Right hindlimb (tissue), 1 donor: ENCODE data around the gene CTH.
"Not testable (repeated sequence)": the region's sequence is repeated elsewhere in the genome, so short reads cannot be mapped to it uniquely, and the experiment has no call there.

Experiments used
- DNase-seq: peaks from one replicate; pipeline ENCODE4 v3.0.0-alpha.2; 2018

CTH gene

GRCh38 chr1:70411360-70411844, 334 bp downstream of the CTH start:
- no peak for DNase-seq

- no peak for DNase-seq
Measured at GRCh38 chr1:70415882-70416281, 4.8 kb downstream of the CTH start.

GRCh38 chr1:70418973-70419734, 8.1 kb downstream of the CTH start:
- not testable (repeated sequence) for DNase-seq

DNA sequence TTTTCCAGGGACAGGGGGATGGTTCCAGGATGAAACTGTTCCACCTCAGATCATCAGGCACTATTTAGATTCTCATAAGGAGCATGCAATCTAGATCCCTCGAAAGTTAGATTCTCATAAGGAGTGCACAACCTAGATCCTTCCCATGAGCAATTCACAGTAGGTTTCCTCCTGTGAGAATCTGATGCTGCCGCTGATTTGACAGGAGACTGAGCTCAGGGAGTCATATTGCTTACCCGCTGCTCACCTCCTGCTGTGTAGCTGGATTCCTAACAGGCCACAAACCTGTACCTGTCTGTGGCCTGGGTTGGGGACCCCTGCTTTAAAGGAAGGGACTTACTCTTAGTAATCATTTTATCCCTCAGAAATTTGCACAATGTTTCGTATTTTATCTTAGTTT, 9.3 kb downstream of the CTH start:
- DNase-seq = no peak

DNA sequence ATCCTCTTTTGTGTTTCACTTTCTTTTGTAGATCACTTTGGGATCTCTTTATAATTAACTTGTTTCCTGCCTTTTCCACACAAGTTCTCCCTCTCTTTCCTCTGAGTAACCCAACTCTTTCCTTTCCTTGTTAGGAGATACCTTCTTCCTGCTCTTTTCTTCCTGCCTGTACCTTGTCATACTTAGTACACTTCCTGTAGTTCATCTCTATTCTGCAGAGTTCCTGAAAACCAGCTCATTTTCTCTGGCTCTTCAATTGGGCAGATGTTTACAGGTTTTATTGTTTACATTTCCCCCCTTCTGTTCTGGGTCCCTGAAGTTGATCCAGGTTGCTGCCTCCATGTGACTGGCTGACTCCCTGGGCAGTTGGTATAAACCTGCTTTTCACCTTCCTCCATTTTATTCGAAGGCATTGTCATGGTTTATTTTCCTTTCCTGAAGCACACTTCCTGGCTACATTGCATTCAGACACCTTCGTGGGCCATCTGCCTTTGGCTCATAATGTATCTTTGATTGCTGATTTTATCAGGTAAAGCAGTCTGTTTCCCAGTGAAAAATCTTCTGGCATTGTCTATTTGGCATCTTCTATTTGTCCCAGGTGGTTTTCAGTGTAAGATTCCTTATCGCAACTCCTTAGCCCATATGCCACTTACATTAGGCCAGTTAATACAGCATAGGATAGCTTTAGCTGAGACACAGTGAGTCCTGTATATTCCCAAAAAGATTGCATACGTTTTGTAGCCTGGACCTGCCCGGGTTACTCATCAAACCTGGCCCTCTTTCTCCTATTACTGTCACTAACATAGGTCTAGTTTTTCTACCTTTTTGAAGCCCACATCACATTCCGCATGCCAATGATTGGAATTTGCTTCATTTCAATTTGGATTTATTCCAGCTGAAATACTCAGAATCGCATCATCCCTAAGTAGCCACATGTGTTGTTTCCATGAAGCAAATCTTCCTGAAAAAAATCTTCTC, 15.4 kb downstream of the CTH start:
- no peak for DNase-seq

- DNase-seq = no peak
Measured at GRCh38 chr1:70427976-70428375, 16.9 kb downstream of the CTH start.

DNA sequence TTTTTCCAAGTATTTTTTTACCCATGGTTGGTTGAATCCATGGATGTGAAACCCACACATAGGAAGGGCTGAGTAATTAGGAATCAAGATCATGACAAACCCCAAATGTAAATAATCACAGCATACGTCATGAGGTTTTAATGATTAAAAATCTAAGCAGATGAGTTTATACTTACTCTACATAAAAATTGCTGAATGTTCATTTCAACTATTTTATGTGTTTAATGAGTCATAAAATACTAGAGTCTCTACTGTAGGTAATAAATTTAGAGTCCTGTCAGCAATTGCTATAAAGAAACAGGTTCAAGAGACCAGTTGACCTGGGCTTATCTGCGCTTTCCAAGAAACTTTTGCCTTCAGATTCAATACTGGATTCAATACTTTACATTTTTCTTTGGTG, 18.2 kb downstream of the CTH start:
- no peak for DNase-seq

DNA sequence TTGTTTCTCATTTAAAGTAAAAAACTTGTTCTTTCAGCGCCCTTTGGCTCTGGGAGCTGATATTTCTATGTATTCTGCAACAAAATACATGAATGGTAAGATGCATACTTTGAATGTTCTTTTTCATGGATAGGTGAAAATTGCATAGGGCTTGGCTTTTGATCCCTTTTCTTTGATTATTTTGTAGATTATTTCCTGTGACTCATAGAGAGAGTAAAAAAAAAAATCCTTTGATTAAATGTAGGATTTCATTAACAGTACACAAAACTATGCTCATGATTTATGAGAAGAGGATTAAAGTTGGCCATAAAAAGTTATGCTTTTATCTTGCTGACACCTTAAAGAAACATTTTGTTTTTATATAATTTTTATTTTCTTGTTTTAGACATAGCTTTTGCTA, 18.7 kb downstream of the CTH start:
- DNase-seq = no peak

DNA sequence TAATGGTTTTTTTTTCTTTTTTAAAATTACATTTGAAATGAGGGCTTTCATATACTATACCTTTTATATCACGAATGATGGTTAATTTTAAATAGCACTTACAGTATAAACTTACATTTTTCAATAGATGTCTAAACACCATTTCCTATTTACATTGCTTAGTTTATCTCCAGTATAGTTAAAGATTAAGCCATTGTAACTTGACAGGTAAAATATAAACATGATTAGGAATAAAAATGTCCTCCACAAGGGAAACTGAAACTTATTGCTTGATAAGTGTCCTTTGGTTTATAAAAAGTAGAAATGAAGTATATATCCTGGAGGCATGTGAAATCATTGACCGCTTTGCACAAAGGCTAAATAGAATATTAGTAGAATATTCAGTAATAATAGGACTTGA, 20.2 kb downstream of the CTH start:
- DNase-seq = no peak

DNA sequence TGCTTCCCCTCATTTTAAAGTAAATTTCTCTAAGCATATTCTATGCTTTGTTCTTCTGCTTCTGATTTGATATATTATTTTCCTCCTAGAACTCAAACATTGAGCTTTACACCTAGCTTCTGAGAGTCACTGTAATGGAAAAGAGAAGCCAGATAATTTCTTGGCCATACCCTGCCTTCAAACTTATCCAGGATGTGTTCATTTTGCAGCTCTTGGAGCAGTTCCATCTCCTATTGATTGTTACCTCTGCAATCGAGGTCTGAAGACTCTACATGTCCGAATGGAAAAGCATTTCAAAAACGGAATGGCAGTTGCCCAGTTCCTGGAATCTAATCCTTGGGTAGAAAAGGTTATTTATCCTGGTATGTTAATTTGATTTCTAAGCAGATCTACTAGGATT, 20.8 kb downstream of the CTH start:
- no peak for DNase-seq

- DNase-seq = no peak
Measured at GRCh38 chr1:70434253-70434859, 23.3 kb downstream of the CTH start.

DNA sequence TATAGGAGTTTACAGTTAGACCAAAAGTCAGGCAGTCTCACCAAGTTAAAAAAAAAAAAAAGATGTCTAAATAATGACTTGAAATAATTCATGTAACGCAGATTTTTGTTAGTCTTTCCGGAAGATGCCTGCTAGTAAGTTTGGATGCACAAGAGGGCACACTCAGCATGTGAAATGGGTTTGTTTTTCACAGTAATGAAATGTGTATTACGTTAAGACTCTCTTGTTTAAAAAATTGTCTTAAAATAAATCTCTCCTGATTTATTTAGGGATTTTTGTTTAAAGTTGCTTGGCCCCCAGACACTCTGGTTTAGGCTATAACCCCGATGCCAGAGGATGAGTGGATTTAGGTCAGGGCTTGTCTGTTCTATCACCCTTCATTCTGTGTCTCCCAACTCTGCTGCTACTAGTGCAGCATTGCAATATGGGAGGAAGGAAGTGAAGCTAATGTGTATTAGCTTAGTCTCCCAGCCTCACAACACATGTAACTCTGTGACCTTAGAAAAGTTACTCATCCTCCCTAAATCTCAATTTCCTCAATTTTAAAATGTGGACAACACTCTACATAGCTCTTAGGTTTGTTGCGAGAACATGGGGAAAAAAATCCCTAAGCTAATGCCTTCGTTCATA, 25.7 kb downstream of the CTH start:
- no peak for DNase-seq

DNA sequence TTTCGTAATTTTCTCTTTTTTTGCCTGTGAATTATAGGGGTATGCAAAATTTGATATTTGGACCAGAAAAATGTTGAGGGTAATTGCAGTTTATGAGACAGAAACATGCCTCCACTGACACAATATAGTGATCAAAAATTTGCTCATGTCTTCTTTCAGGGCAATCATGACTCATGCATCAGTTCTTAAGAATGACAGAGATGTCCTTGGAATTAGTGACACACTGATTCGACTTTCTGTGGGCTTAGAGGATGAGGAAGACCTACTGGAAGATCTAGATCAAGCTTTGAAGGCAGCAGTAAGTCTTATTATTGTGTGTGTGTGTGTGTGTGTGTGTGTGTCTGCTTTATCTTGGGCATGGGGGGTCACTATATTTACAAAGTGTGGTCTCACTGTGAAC, 27.5 kb downstream of the CTH start:
- no peak for DNase-seq

GRCh38 chr1:70440642-70441391, 29.7 kb downstream of the CTH start:
- no peak for DNase-seq

DNA sequence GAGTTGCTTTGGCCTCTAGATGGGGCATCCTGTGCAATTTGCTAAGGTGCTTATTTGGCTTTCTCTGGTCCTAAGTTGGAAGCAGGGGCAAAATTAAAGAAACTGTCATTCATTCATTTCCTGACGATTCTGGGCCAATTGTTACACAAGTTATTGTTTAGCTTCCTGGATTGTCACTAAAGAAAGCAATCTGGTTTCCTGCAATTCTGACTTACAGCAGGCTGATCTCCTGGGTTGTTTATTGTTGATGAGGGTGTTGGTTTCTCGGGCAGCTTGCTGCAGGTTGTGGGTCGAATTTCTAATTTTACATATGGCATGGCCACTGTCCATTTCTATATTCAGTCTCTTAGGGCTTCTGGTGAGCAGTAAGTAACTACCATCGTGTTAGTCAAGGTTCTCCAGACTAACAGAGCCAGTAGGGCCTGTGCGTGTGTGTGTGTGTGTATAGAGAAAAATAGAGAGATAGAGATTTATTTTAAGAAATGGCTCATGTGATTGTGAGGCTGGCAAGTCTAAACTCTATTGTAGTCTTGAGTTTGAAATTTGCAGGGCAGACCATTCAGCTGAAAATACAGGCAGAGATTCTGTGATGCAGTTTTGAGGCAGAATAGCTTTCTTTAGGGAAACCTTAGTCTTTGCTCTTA, 30.4 kb downstream of the CTH start:
- no peak for DNase-seq

DNA sequence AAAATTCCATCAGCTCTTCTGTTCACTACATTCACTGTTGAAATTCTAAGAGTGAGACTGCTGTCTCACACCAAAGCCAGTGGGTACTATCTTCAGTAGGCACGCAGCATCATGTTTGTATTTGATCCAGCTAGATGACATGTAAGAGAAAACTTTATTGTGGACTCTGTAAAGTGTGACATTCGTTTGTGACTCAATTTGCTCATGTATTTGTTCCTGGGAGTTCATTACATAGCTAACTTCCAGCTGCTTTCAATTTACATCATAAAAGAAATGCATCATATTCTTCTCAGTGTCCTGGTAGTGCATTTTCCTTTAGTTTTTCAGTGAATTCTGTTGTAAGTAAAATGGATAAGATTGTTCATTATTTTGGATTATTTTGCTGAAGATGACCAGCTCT, 31.4 kb downstream of the CTH start:
- DNase-seq = no peak

DNA sequence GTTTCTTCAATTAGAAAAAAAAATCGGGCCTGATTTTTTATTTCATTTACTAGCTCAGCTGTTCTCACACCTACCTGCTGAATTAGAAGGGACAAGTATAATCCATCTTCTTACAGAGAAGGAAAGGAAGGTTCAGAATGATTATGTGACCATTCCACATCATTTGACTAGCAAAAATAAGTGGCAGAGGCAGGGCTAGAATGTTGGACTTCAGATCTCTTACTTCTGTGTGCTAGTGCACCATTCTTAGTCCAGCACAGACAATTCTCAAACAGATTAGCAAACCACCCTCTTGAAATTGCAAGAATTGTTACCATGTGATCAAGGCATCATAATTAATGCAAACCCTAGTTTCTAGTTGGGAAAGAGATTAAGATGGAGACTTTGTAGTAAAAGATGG, 32.7 kb downstream of the CTH start:
- DNase-seq = no peak

- no peak for DNase-seq
Measured at GRCh38 chr1:70449049-70449448, 38.0 kb downstream of the CTH start.

GRCh38 chr1:70452164-70452939, 41.3 kb downstream of the CTH start:
- not testable (repeated sequence) for DNase-seq

DNA sequence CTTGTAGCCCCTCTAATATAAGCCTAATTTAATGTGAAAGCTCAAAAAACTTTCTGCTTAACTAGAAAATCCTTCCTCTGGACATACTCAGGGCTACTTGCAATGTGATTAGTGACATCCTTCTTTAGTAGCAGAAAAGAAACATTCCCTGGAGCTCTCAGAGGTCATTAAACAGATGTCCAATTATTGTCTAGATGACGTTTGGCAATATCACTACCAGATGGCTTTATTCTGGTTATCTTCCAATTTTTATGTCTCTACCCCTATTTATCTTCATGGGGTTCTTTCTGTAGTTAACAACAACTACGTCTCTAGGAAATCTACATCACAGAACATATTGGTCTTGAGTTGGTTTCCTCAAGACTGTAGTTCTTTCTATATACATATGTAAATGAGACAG, 44.2 kb downstream of the CTH start:
- DNase-seq = no peak

GRCh38 chr1:70458131-70458530, 47.1 kb downstream of the CTH start:
- no peak for DNase-seq
